ENCODE data around the gene XYLT2. TPM values are rescaled to one million over a fixed set of nuclear protein-coding genes. Genes with fewer than 3 reads are reported as not detected.

Gene XYLT2
- total RNA-seq, 2 donors from 2014 or later: 22.8 to 31.3 TPM

- peaks cover 31 to 36% of the 10 kb centered on the region in 2 donors for H3K36me3 ChIP-seq (replicated peaks in 1 of 2; ENCODE audit: insufficient read depth in 1 of 2, low read depth in 2 of 2)
- DNase-seq (no peak), ATAC-seq (no peak)
- H3K9me3 ChIP-seq: no peaks in the 10 kb centered on the region
- no peak overlapping the region for H3K27ac ChIP-seq
- H3K4me3 ChIP-seq: no peak overlapping the region
- WGBS, 2 donors: 90 to 91% methylated on average over 7 of the region's 7 CpGs
- no peaks in the 10 kb centered on the region for H3K4me1 ChIP-seq
- H3K27me3 ChIP-seq: no peaks in the 10 kb centered on the region
- intact Hi-C loops (cut with DNase I): no loop called here
- TF ChIP-seq POLR2A (IDR thresholded peaks at IDR 0.05) (no peak), CTCF (IDR thresholded peaks at IDR 0.05) (no peak)
Observed at GRCh38 chr17:50381260-50381815, 35.4 kb downstream of the XYLT2 start.

GRCh38 chr17:50381920-50382319 lies 36.0 kb downstream of the XYLT2 start:
- TF ChIP-seq POLR2A (IDR thresholded peaks at IDR 0.05) (no peak), CTCF (IDR thresholded peaks at IDR 0.05) (no peak)
- ATAC-seq (no peak), DNase-seq (no peak)
- H3K9me3 ChIP-seq: no peaks in the 10 kb centered on the region
- no peak overlapping the region for H3K4me3 ChIP-seq
- H3K4me1 ChIP-seq: no peaks in the 10 kb centered on the region
- peaks cover 37 to 41% of the 10 kb centered on the region in 2 donors for H3K36me3 ChIP-seq (replicated peaks in 1 of 2; ENCODE audit: insufficient read depth in 1 of 2, low read depth in 2 of 2)
- WGBS, 2 donors: 39 to 47% methylated on average over 3 of the region's 3 CpGs
- H3K27me3 ChIP-seq: no peaks in the 10 kb centered on the region
- H3K27ac ChIP-seq: no peak overlapping the region
- intact Hi-C loops (cut with DNase I): no loop called here

GRCh38 chr17:50382931-50383330 lies 37.0 kb downstream of the XYLT2 start:
- Histone ChIP-seq H3K9me3 (no peaks in the 10 kb centered on the region), H3K27ac (no peak overlapping the region), H3K27me3 (no peaks in the 10 kb centered on the region), H3K4me1 (no peaks in the 10 kb centered on the region), H3K4me3 (no peak overlapping the region), H3K36me3 (replicated peaks in 1 of 2; ENCODE audit: insufficient read depth in 1 of 2, low read depth in 2 of 2) (peaks cover 45 to 49% of the 10 kb centered on the region in 2 donors)
- ATAC-seq (no peak), DNase-seq (no peak)
- no peak for TF ChIP-seq CTCF (IDR thresholded peaks at IDR 0.05)
- TF ChIP-seq POLR2A (IDR thresholded peaks at IDR 0.05): no peak
- intact Hi-C loops (cut with DNase I): no loop called here
- 90 to 93% methylated on average over 10 to 12 of the region's 12 CpGs for WGBS, 2 donors

GRCh38 chr17:50386510-50386909 lies 40.6 kb downstream of the XYLT2 start:
- WGBS, 2 donors: 48 to 53% methylated on average over 3 of the region's 3 CpGs
- Histone ChIP-seq H3K9me3 (no peaks in the 10 kb centered on the region), H3K4me1 (peaks cover 20% of the 10 kb centered on the region), H3K27ac (no peak overlapping the region), H3K27me3 (no peaks in the 10 kb centered on the region), H3K36me3 (replicated peaks in 1 of 2; ENCODE audit: insufficient read depth in 1 of 2, low read depth in 2 of 2) (peaks cover 60 to 69% of the 10 kb centered on the region in 2 donors), H3K4me3 (no peak overlapping the region)
- intact Hi-C loops (cut with DNase I): no loop called here
- no peak for DNase-seq
- no peak for TF ChIP-seq CTCF (IDR thresholded peaks at IDR 0.05)
- TF ChIP-seq POLR2A (IDR thresholded peaks at IDR 0.05): no peak
- no peak for ATAC-seq

GRCh38 chr17:50388728-50389127 lies 42.8 kb downstream of the XYLT2 start:
- no peak overlapping the region for H3K27ac ChIP-seq
- DNase-seq (no peak), ATAC-seq (no peak)
- H3K9me3 ChIP-seq: no peaks in the 10 kb centered on the region
- H3K4me1 ChIP-seq: peaks cover 42% of the 10 kb centered on the region
- intact Hi-C loops (cut with DNase I): no loop called here
- peaks cover 60 to 68% of the 10 kb centered on the region in 2 donors for H3K36me3 ChIP-seq (replicated peaks in 1 of 2; ENCODE audit: insufficient read depth in 1 of 2, low read depth in 2 of 2)
- H3K27me3 ChIP-seq: no peaks in the 10 kb centered on the region
- TF ChIP-seq CTCF (IDR thresholded peaks at IDR 0.05) (no peak), POLR2A (IDR thresholded peaks at IDR 0.05) (no peak)
- H3K4me3 ChIP-seq: no peak overlapping the region
- 87 to 94% methylated on average over 3 of the region's 3 CpGs for WGBS, 2 donors

Measured in body of pancreas (tissue), 4 donors.